CD4-positive, alpha-beta T cell treated with Interleukin-12 subunit alpha and Interleukin-12 subunit beta, for 1 hour (primary cell): ENCODE measurements around the gene KIF1C.
"Not testable (repeated sequence)": the region's sequence is repeated elsewhere in the genome, so short reads cannot be mapped to it uniquely, and the experiment has no call there.

Experiments
- DNase-seq: peaks from one replicate; pipeline ENCODE4 v3.0.0-alpha.2; 2020

The KIF1C gene

GRCh38 chr17:5002121-5002788 is 4.5 kb downstream of the KIF1C start:
- DNase-seq, result no peak

GRCh38 chr17:5003214-5003867 is 5.6 kb downstream of the KIF1C start:
- DNase-seq, result no peak

- DNase-seq, result no peak
These were observed 14.2 kb downstream of the KIF1C start for GRCh38 chr17:5011928-5012327.

GRCh38 chr17:5014357-5014756 is 16.6 kb downstream of the KIF1C start:
- no peak for DNase-seq

GRCh38 chr17:5019475-5019956 is 21.8 kb downstream of the KIF1C start:
- peak; percentile 38 for DNase-seq

- DNase-seq, result no peak
These were observed 22.8 kb downstream of the KIF1C start for GRCh38 chr17:5020502-5021023.

GRCh38 chr17:5022171-5022711 is 24.5 kb downstream of the KIF1C start:
- no peak for DNase-seq

GRCh38 chr17:5023588-5024147 is 25.9 kb downstream of the KIF1C start:
- DNase-seq, result no peak

GRCh38 chr17:5024604-5025003 is 26.9 kb downstream of the KIF1C start:
- no peak for DNase-seq

GRCh38 chr17:5027299-5027698 is 29.5 kb downstream of the KIF1C start:
- DNase-seq, result no peak

GRCh38 chr17:5027916-5028315 is 30.2 kb downstream of the KIF1C start:
- DNase-seq, result no peak

GRCh38 chr17:5030168-5030567 is 32.4 kb downstream of the KIF1C start:
- not testable (repeated sequence) for DNase-seq

GRCh38 chr17:5031365-5032082 is 33.8 kb downstream of the KIF1C start:
- peak; percentile 87 for DNase-seq

GRCh38 chr17:5032865-5033264 is 35.1 kb downstream of the KIF1C start:
- DNase-seq, result no peak

GRCh38 chr17:5033352-5034015 is 35.7 kb downstream of the KIF1C start:
- DNase-seq, result no peak

- no peak for DNase-seq
These were observed 36.3 kb downstream of the KIF1C start for GRCh38 chr17:5034063-5034462.

- no peak for DNase-seq
These were observed 36.9 kb downstream of the KIF1C start for GRCh38 chr17:5034651-5035050.

GRCh38 chr17:5035315-5035714 is 37.6 kb downstream of the KIF1C start, which contains the start of gene SLC52A1:
TSS of gene SLC52A1 (minus strand) at chr17:5035426. CDS start at chr17:5034606, 820 bp downstream.
- no peak for DNase-seq

GRCh38 chr17:5042157-5043022 is 44.6 kb downstream of the KIF1C start:
- DNase-seq, result peak; percentile 46

GRCh38 chr17:5043524-5043923 is 45.8 kb downstream of the KIF1C start:
- DNase-seq, result no peak

GRCh38 chr17:5044630-5045029 is 46.9 kb downstream of the KIF1C start:
- DNase-seq, result no peak
